Cardiac septum (tissue), 1 donor: ENCODE data around the gene MS4A8. TPM values are rescaled to one million over a fixed set of nuclear protein-coding genes. Genes with fewer than 3 reads are reported as not detected.
A peak's percentile ranks its signal among the peaks of the same experiment; 100 is the strongest.

Source experiments
- DNase-seq: peaks from one replicate; pipeline ENCODE4 v3.0.0-alpha.2; 2020; ENCODE audit warnings: low spot score
- intact Hi-C: fragments of 100-400 bp; cut with DNase I; formaldehyde crosslinking; loops from one replicate; pipeline ENCODE4 v1.14.0; 2022
- total RNA-seq: library from RNA; stranded (reverse); fragmentation: NEBNext Ultra II Directional; extraction: Animal tissue kit (Norgen Biotek cat#: 25700); gene quantifications from one replicate; pipeline ENCODE4 v1.2.1, GENCODE V29; 2021
- donor health status: DM: no; HTN: no; CAD: no.

The MS4A8 gene
- total RNA-seq, 1 donor from 2014 or later = not detected

- intact Hi-C loops = no loop called here
- DNase-seq = peak; percentile 12
These were observed 62.2 kb downstream of the MS4A8 start for GRCh38 chr11:60761436-60762190.

- intact Hi-C loops = no loop called here
These were observed 63.7 kb downstream of the MS4A8 start for GRCh38 chr11:60762851-60763691.

GRCh38 chr11:60763692-60764369 is 64.4 kb downstream of the MS4A8 start:
- peak; percentile 55 for DNase-seq
- intact Hi-C loops = no loop called here

More at GRCh38 chr11:60762851-60763691, 63.7 kb downstream of the MS4A8 start:
- DNase-seq = peak; percentile 14

- DNase-seq = no peak
- intact Hi-C loops = no loop called here
These were observed 65.5 kb downstream of the MS4A8 start for GRCh38 chr11:60764879-60765278.

- peak; percentile 19 for DNase-seq
- intact Hi-C loops = no loop called here
These were observed 65.9 kb downstream of the MS4A8 start for GRCh38 chr11:60765355-60765754.

Other genes starting within 250 kb of the MS4A8 start
- not detected for gene MS4A1, start 243.8 kb upstream of the MS4A8 start, total RNA-seq
- not detected for gene MS4A12, start 206.8 kb upstream of the MS4A8 start, total RNA-seq
- gene MS4A13, start 184.2 kb upstream of the MS4A8 start, total RNA-seq = not detected
- not detected for gene MS4A18, start 25.1 kb downstream of the MS4A8 start, total RNA-seq
- not detected for gene MS4A15, start 57.3 kb downstream of the MS4A8 start, total RNA-seq
- gene MS4A10, start 85.7 kb downstream of the MS4A8 start, total RNA-seq = not detected
- 10.3 TPM for gene CCDC86, start 142.5 kb downstream of the MS4A8 start, total RNA-seq
- gene PTGDR2, start 156.3 kb downstream of the MS4A8 start, total RNA-seq = 0.89 TPM
- gene ZP1, start 167.9 kb downstream of the MS4A8 start, total RNA-seq = not detected
- 32.5 TPM for gene PRPF19, start 207.0 kb downstream of the MS4A8 start, total RNA-seq
- gene TMEM109, start 214.5 kb downstream of the MS4A8 start, total RNA-seq = 80.2 TPM
- 4.9 TPM for gene TMEM132A, start 224.8 kb downstream of the MS4A8 start, total RNA-seq